B cell (primary cell): ENCODE results near the gene MMS19.

Experiments
- EZH2 ChIP-seq: IDR thresholded peaks from 2 replicates; pipeline ENCODE4 v1.6.1; 2012; ENCODE audit warnings: borderline replicate concordance, low read depth, mild to moderate bottlenecking, moderate library complexity, low read length; ENCODE audit not compliant: insufficient read depth, poor library complexity, severe bottlenecking
- TF ChIP-seq, protein P1 (sequence below): fragments of 200-600 bp; IDR thresholded peaks from one replicate; pipeline ENCODE4 v1.8.0; 2022; ENCODE audit warnings: antibody characterized with exemption, mild to moderate bottlenecking

DNA sequence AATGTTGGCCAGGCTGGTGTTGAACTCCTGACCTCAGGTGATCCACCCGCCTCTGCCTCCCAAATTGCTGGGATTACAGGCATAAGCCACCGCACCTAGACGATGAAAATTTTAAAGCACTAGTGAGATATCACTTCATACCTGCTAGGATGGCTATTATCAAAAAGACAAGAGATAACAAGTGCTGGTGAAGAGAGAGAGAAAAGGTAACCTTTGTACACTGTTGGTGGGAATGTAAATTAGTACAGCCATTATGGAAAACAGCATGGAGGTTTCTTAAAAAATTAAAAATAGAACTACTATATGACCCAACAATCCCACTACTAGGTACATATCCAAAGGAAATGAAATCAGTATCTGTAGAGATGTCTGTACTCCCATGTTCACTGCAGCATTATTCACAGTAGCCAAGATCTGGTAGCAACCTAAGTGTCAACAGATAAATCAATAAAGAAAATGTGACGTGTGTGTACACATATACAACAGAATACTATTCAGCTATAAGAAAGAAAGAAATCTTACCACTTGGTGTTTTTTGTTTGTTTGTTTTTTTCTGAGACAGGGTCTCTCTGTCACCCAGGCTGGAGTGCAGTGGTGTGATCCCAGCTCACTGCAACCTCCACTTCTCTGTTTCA is 12.5 kb downstream of the MMS19 start:
- TF ChIP-seq, protein P1, sequence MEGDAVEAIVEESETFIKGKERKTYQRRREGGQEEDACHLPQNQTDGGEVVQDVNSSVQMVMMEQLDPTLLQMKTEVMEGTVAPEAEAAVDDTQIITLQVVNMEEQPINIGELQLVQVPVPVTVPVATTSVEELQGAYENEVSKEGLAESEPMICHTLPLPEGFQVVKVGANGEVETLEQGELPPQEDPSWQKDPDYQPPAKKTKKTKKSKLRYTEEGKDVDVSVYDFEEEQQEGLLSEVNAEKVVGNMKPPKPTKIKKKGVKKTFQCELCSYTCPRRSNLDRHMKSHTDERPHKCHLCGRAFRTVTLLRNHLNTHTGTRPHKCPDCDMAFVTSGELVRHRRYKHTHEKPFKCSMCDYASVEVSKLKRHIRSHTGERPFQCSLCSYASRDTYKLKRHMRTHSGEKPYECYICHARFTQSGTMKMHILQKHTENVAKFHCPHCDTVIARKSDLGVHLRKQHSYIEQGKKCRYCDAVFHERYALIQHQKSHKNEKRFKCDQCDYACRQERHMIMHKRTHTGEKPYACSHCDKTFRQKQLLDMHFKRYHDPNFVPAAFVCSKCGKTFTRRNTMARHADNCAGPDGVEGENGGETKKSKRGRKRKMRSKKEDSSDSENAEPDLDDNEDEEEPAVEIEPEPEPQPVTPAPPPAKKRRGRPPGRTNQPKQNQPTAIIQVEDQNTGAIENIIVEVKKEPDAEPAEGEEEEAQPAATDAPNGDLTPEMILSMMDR: no peak
- no peak for TF ChIP-seq EZH2
